Adrenal gland (tissue), 12 donors: ENCODE results near the gene SAT2. TPM values are rescaled to one million over a fixed set of nuclear protein-coding genes. Genes with fewer than 3 reads are reported as not detected.
"Not testable (repeated sequence)": the region's sequence is repeated elsewhere in the genome, so short reads cannot be mapped to it uniquely, and the experiment has no call there.

Source experiments
- DNase-seq, 7 donors: peaks; one replicate each; pipeline ENCODE4 v3.0.0-alpha.2; 2019 to 2020
- H3K27ac ChIP-seq, 5 donors: fragments of 200-600 bp; sonication (generic) in 4 of 5; 1 replicate in 3 of 5; 2 replicates in 2 of 5; pipeline versions ENCODE4 v1.5.1 to v1.8.0; 2016 to 2020; ENCODE audit warnings: mild to moderate bottlenecking in 1 of 5
- H3K27me3 ChIP-seq: fragments of 200-600 bp; 2 replicates; pipeline ENCODE4 v1.8.0; 2021
- H3K36me3 ChIP-seq, 2 donors: fragments of 200-600 bp; replicated peaks in 1 of 2; 1 replicate in 1 of 2; 2 replicates in 1 of 2; pipeline versions ENCODE4 v1.5.1 to v1.8.0; 2018 to 2022
- H3K4me1 ChIP-seq, 2 donors: fragments of 200-600 bp; replicated peaks in 1 of 2; 1 replicate in 1 of 2; 2 replicates in 1 of 2; pipeline versions ENCODE4 v1.5.1 to v1.8.0; 2018 to 2021
- H3K4me3 ChIP-seq, 4 donors: fragments of 200-600 bp; sonication (generic) in 3 of 4; one replicate each; pipeline ENCODE4 v1.5.1; 2016 to 2018
- H3K9me3 ChIP-seq, 3 donors: fragments of 200-600 bp; sonication (generic) in 1 of 3; replicated peaks in 1 of 3; 1 replicate in 2 of 3; 2 replicates in 1 of 3; pipeline versions ENCODE4 v1.5.1 to v1.8.0; 2016 to 2021
- POLR2A ChIP-seq, 2 donors: fragments of 450-650 bp; IDR thresholded peaks; one replicate each; pipeline ENCODE4 v1.6.1; 2017; ENCODE audit warnings: antibody characterized with exemption in 2 of 2, mild to moderate bottlenecking in 2 of 2, moderate library complexity in 1 of 2
- WGBS, 4 donors: extraction: QIAGEN DNeasy Blood & Tissue Kit in 2 of 4; methylation state at CpG; one replicate each; pipeline versions ENCODE4 v1.1.5 to v1.1.7; 2013 to 2017; 5-methylcytosine and 5-hydroxymethylcytosine counted together
- intact Hi-C, 2 donors: fragments of 100-400 bp; cut with DNase I; formaldehyde crosslinking; loops; one replicate each; pipeline versions ENCODE4 v1.14.1 to v1.15.0; 2022 to 2023
- polyA plus RNA-seq, 3 donors: library from polyadenylated mRNA; stranded (reverse); fragments of 200-250 nt in 2 of 3; fragments of 350-450 nt in 1 of 3; fragmentation: Illumina TruSeq in 1 of 3; extraction: RNeasy Lipid Tissue Mini Kit (QIAGEN cat#74804) in 1 of 3; gene quantifications; one replicate each; pipeline ENCODE4 v1.2.3, GENCODE V29; 2013 to 2014
- total RNA-seq, 9 donors: library from RNA; depleted of rRNA in 4 of 9; stranded (reverse); fragments of >200 nt in 4 of 9; fragments of 120-200 nt in 1 of 9; fragmentation: NEBNext Ultra II Directional in 1 of 9; extraction: Animal tissue kit (Norgen Biotek cat#: 25700) in 1 of 9; gene quantifications; one replicate each; pipeline versions ENCODE4 v1.1.0 to v1.2.4, GENCODE V29; 2013 to 2023
- TF ChIP-seq, protein P1 (sequence below), 6 experiments: fragments of 450-650 bp in 4 of 6; fragments of 200-600 bp in 2 of 6; sonication (generic) in 1 of 6; IDR thresholded peaks; 1 replicate in 5 of 6; 2 replicates in 1 of 6; pipeline versions ENCODE4 v1.5.1 to v1.8.0; 2016 to 2021; ENCODE audit warnings: antibody characterized with exemption in 6 of 6, mild to moderate bottlenecking in 2 of 6, moderate library complexity in 1 of 6
- donor health status: healthy with polysubstance abuse.
- donor health status: Bipolar disorder and iron deficiency.
- donor health status: DM: yes; HTN: yes; CAD: no.
- donor health status: DM: no; HTN: no; CAD: no.
- donor health status: DM: no; HTN: no; CAD: no.
- donor health status: DM: yes; HTN: yes; CAD: no.

SAT2 gene
- total and polyA plus RNA-seq, 12 donors, result 165 to 700 (median 254) TPM

DNA sequence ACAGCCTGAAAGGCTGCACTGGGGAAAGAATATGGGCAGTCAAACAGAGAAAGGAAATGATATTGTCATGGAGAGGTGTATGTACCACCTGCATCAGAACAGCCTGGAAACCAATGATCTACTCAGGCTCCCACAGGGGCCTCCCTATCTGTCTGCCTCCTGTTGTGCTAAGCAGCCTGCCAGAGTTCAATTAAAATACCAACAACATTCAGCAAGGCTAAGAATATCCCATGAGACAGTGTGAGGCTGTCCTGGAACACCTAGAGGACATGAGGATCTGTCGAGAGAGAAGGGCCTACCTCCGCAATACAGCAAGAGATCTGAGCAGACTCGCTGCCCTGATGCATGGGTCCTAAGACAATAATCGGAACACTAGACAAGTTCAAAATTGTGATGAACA lies 21.3 kb downstream of the SAT2 start:
- Histone ChIP-seq H3K9me3 (no peaks in the 10 kb centered on the region), H3K4me3 (no peak overlapping the region), H3K36me3 (peaks cover 0 to 56% of the 10 kb centered on the region in 2 donors), H3K27me3 (no peaks in the 10 kb centered on the region), H3K4me1 (peaks cover 3 to 24% of the 10 kb centered on the region in 2 donors), H3K27ac (no peak overlapping the region)
- intact Hi-C loops, result no loop called here
- no peak for TF ChIP-seq POLR2A (IDR thresholded peaks at IDR 0.05)
- TF ChIP-seq, protein P1, sequence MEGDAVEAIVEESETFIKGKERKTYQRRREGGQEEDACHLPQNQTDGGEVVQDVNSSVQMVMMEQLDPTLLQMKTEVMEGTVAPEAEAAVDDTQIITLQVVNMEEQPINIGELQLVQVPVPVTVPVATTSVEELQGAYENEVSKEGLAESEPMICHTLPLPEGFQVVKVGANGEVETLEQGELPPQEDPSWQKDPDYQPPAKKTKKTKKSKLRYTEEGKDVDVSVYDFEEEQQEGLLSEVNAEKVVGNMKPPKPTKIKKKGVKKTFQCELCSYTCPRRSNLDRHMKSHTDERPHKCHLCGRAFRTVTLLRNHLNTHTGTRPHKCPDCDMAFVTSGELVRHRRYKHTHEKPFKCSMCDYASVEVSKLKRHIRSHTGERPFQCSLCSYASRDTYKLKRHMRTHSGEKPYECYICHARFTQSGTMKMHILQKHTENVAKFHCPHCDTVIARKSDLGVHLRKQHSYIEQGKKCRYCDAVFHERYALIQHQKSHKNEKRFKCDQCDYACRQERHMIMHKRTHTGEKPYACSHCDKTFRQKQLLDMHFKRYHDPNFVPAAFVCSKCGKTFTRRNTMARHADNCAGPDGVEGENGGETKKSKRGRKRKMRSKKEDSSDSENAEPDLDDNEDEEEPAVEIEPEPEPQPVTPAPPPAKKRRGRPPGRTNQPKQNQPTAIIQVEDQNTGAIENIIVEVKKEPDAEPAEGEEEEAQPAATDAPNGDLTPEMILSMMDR (IDR thresholded peaks at IDR 0.05), result no peak
- DNase-seq, result no peak
- WGBS, 4 donors, result 85 to 95% (median 90%) methylated on average over 4 of the region's 4 CpGs

DNA sequence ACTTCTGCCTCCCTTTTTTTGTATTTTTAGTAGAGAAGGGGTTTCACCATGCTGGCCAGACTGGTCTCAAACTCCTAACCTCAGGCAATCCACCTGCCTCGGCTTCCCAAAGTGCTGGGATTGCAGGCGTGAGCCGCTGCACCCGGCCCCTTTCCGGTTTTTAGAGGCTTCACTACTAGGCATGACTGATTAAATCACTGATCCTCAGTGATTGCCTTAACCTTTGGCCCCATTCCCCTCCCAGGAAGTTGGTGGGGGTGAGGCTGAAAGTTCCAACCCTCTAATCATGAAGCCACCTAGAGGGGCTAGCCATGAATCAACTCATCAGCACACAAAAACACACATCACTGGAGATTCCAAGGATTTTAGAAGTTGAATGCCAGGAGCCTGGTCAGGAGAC lies 30.1 kb downstream of the SAT2 start:
- H3K27ac ChIP-seq, DNase-seq, H3K4me1 ChIP-seq, H3K27me3 ChIP-seq, H3K9me3 ChIP-seq, intact Hi-C loops, H3K4me3 ChIP-seq: not testable (repeated sequence)
- H3K36me3 ChIP-seq, result peaks cover 0 to 97% of the 10 kb centered on the region in 2 donors
- 51 to 83% (median 72%) methylated on average over 5 of the region's 5 CpGs for WGBS, 4 donors

DNA sequence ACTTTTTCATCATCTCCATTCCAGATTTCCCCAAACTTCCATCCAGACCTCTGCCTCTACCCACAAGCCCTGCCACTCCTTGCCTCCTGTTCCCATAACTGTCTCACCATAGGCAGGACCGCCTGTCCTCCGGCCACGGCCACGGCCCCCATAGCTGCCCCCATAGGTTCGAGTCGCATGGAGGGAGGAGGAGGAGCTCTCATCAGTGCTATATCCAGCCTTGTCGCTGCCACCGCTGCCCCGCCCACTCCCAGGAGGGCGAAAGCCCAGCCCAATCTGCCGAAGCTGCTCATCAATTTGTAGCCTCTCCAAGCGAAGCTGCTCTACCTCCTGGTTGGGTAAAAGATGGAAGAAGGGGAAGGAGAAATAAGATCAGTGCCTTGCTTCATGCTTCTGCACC lies 34.3 kb downstream of the SAT2 start:
- H3K9me3 ChIP-seq, result no peaks in the 10 kb centered on the region
- H3K4me3 ChIP-seq, result no peak overlapping the region
- peaks cover 0 to 10% of the 10 kb centered on the region in 2 donors for H3K4me1 ChIP-seq
- no peak overlapping the region for H3K27ac ChIP-seq
- 83 to 91% (median 86%) methylated on average over 12 of the region's 12 CpGs for WGBS, 4 donors
- no peak for DNase-seq
- H3K36me3 ChIP-seq, result peaks cover 0 to 75% of the 10 kb centered on the region in 2 donors
- TF ChIP-seq, protein P1 (IDR thresholded peaks at IDR 0.05), result no peak
- TF ChIP-seq POLR2A (IDR thresholded peaks at IDR 0.05), result no peak
- intact Hi-C loops, result no loop called here
- no peaks in the 10 kb centered on the region for H3K27me3 ChIP-seq

DNA sequence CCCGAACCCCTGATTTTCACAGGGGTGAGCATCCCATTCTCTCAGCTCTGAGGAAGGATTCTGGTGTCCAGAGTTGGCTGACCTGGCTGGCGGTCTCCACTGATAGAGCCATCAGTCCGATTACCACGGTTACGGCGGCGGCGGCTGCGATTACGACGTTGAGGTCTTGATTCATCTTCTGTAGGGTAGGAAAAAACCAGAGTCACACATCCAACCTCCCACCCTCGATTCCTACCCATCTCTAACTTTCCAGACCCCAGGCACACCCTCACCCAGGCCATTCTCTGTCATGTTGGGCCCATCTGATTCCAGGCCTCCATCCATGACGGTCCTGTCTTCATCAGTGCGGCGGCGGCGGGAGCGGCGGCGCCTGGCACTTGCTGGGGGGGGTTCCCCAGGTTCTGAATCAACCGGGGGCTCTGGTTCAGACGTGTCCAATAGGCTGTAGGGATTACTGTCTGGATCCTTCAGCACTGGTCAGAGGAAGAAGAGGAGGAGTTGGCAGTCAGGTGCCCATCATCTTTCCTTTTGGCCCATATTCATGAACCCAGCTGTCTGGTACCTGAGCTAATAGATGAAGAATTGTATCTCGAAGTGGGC lies 35.1 kb downstream of the SAT2 start:
- 91 to 92% (median 91%) methylated on average over 22 to 23 of the region's 23 CpGs for WGBS, 4 donors
- Histone ChIP-seq H3K9me3 (no peaks in the 10 kb centered on the region), H3K27ac (no peak overlapping the region), H3K4me3 (no peak overlapping the region), H3K4me1 (peaks cover 0 to 10% of the 10 kb centered on the region in 2 donors), H3K27me3 (no peaks in the 10 kb centered on the region), H3K36me3 (peaks cover 0 to 78% of the 10 kb centered on the region in 2 donors)
- DNase-seq, result no peak
- intact Hi-C loops, result no loop called here
- TF ChIP-seq, protein P1 (IDR thresholded peaks at IDR 0.05), result no peak
- no peak for TF ChIP-seq POLR2A (IDR thresholded peaks at IDR 0.05)

DNA sequence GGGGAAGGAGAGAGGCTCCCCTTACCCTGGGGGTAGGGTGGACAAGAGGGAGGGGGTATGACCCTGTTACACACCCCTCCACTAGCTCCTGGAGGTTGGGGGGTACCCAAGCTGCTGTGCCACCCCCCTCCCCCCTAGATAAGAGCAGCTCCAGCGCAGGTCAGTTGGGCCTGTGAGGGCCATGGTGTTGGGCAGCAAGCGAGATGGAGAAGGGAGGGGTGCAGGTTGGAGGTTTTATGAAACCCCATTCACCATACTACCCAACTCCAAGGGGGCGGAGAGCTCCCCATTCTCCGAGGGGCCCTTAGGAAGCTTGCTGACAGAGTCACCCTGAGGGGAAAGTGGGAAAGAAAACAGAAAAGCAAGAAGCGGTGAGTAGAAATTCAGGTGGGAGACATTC lies 36.0 kb downstream of the SAT2 start:
- H3K4me1 ChIP-seq, result peaks cover 0 to 10% of the 10 kb centered on the region in 2 donors
- DNase-seq, result no peak
- H3K27ac ChIP-seq, result peak overlapping the region in 1 of 5 donors; percentile 15
- H3K9me3 ChIP-seq, result no peaks in the 10 kb centered on the region
- no peaks in the 10 kb centered on the region for H3K27me3 ChIP-seq
- TF ChIP-seq POLR2A (IDR thresholded peaks at IDR 0.05), result no peak
- TF ChIP-seq, protein P1 (IDR thresholded peaks at IDR 0.05), result no peak
- intact Hi-C loops, result no loop called here
- no peak overlapping the region for H3K4me3 ChIP-seq
- peaks cover 0 to 77% of the 10 kb centered on the region in 2 donors for H3K36me3 ChIP-seq
- WGBS, 4 donors, result 83 to 93% (median 88%) methylated on average over 5 of the region's 5 CpGs
